ENCODE data around the gene SGMS1. TPM values are rescaled to one million over a fixed set of nuclear protein-coding genes. Genes with fewer than 3 reads are reported as not detected.
"Not testable (repeated sequence)": the region's sequence is repeated elsewhere in the genome, so short reads cannot be mapped to it uniquely, and the experiment has no call there.

Gene SGMS1
- total and polyA plus RNA-seq, 3 donors from 2014 or later = 30.6 to 90.9 (median 63.2) TPM

DNA sequence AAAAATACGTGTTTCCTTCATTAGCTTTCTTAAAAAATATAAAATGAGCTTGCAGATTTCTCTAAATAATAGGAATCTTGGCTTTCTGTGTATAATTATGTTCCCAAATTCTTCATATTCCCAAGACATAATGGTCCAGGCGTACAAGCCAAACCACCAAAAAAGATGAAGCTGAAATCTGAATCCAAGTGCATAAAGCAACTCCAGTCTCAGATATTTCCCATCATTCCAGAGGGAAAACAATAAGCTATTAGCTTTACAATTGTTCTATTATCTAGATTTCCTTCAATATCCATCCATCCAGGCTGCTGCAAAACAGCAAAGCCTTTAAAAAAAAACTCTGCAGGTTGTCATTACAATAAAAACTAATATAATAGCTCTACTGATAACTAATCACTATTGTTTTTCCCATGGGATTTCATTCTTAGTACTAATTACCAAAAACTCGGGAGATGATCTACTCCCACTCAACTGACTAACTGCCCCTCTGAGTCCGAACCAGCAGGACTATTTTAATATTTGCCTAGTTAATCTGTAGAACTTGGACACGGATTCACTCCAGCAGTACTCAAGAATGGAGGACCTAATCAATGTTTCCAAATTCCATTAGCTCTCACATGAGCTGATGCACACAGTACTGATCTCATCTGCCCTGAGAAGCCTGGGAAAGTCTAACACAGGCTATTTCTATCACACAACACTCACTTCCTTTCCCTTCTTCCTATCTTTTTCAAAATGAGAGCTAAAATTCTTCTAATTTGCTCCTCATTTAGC lies 263.5 kb downstream of the SGMS1 start:
- Histone ChIP-seq H3K27me3 (no peaks in the 10 kb centered on the region), H3K4me1 (peaks cover 4% of the 10 kb centered on the region), H3K9me3 (no peaks in the 10 kb centered on the region), H3K36me3 (ENCODE audit: low read depth, missing control alignments) (no peaks in the 10 kb centered on the region), H3K27ac (no peak overlapping the region), H3K4me3 (no peak overlapping the region)
- no peak for TF ChIP-seq POLR2A (IDR thresholded peaks at IDR 0.05)
- TF ChIP-seq, protein P1, sequence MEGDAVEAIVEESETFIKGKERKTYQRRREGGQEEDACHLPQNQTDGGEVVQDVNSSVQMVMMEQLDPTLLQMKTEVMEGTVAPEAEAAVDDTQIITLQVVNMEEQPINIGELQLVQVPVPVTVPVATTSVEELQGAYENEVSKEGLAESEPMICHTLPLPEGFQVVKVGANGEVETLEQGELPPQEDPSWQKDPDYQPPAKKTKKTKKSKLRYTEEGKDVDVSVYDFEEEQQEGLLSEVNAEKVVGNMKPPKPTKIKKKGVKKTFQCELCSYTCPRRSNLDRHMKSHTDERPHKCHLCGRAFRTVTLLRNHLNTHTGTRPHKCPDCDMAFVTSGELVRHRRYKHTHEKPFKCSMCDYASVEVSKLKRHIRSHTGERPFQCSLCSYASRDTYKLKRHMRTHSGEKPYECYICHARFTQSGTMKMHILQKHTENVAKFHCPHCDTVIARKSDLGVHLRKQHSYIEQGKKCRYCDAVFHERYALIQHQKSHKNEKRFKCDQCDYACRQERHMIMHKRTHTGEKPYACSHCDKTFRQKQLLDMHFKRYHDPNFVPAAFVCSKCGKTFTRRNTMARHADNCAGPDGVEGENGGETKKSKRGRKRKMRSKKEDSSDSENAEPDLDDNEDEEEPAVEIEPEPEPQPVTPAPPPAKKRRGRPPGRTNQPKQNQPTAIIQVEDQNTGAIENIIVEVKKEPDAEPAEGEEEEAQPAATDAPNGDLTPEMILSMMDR (IDR thresholded peaks at IDR 0.05) = no peak
- DNase-seq = no peak
- intact Hi-C loops (cut with DNase I; ENCODE audit: low total_unique reads) = no loop called here
- 46 to 51% methylated on average over 5 of the region's 5 CpGs for WGBS, 2 donors

DNA sequence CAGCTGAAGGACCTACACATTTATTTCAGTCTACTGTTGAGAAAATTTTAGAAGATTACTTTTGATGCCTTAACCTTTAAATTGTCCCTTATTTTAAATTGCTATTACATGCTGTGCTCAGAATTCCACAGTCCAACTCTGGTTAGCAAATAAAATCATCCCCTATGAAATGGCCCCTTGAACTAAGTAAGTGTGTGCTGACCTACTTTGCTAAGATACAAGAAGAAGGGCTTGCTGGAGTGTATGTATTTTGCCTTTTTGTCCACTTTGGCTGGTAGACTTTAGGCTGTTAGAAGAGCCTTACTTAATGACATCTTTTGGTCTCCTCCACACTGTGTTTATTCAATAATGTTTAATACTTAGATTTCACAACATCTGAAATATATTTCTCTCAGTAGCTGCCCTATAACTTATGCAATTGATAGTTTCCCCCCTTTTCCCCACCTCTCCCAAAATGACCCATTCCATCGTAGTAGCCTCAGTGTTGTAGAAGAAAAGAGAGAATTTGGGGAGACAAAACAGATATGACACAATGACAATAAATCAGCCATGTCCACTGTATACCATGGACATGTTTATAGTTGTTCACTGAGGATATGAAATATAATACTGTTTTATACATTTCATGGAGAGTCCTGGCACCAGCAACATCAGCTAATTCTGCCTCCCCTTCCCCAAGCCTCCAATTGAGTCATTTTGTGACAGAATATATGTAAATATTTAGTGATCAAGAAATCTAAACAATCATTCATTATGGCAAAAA lies 264.6 kb downstream of the SGMS1 start:
- H3K27ac ChIP-seq = no peak overlapping the region

DNA sequence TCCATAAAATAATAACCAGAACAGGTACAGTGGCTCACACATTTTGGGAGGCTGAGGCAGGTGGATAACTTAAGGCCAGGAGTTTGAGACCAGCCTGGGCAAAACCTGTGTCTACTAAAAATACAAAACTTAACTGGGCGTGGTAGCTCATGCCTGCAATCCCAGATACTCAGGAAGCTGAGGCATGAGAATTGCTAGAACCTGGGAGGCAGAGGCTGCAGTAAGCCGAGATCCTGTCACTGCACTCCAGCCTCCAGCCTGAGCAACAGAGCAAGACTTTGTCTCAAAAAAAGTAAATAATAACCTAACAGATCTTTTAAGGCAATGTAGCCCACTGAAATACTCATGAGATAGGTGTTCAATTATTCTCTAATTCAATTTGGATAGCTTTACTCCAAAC lies 265.3 kb downstream of the SGMS1 start:
- H3K9me3 ChIP-seq = no peaks in the 10 kb centered on the region
- H3K27ac ChIP-seq = no peak overlapping the region
- no peaks in the 10 kb centered on the region for H3K36me3 ChIP-seq (ENCODE audit: low read depth, missing control alignments)
- DNase-seq = no peak
- TF ChIP-seq, protein P1 (IDR thresholded peaks at IDR 0.05) = no peak
- no peak for TF ChIP-seq POLR2A (IDR thresholded peaks at IDR 0.05)
- no peak overlapping the region for H3K4me3 ChIP-seq
- no peaks in the 10 kb centered on the region for H3K27me3 ChIP-seq
- peaks cover 4% of the 10 kb centered on the region for H3K4me1 ChIP-seq
- intact Hi-C loops (cut with DNase I; ENCODE audit: low total_unique reads) = no loop called here
- 78 to 100% methylated on average over 2 of the region's 2 CpGs for WGBS, 2 donors

More for the DNA sequence above, 264.6 kb downstream of the SGMS1 start:
- DNase-seq = no peak
- Histone ChIP-seq H3K27me3 (no peaks in the 10 kb centered on the region), H3K4me1 (peaks cover 4% of the 10 kb centered on the region), H3K4me3 (no peak overlapping the region), H3K36me3 (ENCODE audit: low read depth, missing control alignments) (no peaks in the 10 kb centered on the region), H3K9me3 (no peaks in the 10 kb centered on the region)
- no peak for TF ChIP-seq POLR2A (IDR thresholded peaks at IDR 0.05)
- TF ChIP-seq, protein P1 (IDR thresholded peaks at IDR 0.05) = no peak
- intact Hi-C loops (cut with DNase I; ENCODE audit: low total_unique reads) = no loop called here
- WGBS, 2 donors = 79 to 87% methylated on average over 1 of the region's 1 CpG

DNA sequence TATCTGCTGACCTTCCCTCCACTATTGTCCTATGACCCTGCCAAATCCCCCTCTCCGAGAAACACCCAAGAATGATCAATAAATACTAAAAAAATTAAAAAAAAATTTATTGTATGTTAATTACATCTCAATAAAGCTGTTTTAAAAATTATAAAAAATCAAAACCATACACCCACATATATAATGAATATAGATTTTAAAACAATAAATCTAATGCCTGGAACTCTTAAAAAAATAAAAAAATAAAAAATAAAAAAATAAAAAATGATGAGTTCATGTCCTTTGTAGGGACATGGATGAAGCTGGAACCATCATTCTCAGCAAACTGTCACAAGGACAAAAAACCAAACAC lies 267.3 kb downstream of the SGMS1 start:
- WGBS, 2 donors = 64 to 86% methylated on average over 1 of the region's 1 CpG
- H3K4me3 ChIP-seq; DNase-seq; H3K27ac ChIP-seq; H3K36me3 ChIP-seq (ENCODE audit: low read depth, missing control alignments); intact Hi-C loops (cut with DNase I; ENCODE audit: low total_unique reads); H3K4me1 ChIP-seq; H3K27me3 ChIP-seq; H3K9me3 ChIP-seq: not testable (repeated sequence)

DNA sequence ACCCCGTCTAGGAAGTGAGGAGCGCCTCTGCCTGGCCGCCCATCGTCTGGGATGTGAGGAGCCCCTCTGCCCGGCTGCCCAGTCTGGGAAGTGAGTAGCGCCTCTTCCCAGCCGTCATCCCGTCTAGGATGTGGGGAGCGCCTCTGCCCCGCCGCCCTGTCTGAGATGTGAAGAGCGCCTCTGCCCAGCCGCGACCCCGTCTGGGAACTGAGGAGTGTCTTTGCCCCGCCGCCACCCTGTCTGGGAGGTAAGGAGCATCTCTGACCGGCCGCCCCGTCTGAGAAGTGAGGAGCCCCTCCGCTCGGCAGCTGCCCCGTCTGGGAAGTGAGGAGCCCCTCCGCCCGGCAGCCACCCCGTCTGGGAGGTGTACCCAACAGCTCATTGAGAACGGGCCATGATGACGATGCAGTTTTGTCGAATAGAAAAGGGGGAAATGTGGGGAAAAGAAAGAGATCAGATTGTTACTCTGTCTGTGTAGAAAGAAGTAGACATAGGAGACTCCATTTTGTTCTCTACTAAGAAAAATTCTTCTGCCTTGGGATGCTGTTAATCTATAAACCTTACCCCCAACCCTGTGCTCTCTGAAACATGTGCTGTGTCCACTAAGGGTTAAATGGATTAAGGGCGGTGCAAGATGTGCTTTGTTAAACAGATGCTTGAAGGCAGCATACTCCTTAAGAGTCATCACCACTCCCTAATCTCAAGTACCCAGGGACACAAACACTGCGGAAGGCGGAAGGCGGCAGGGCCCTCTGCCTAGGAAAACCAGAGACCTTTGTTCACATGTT lies 267.9 kb downstream of the SGMS1 start:
- H3K9me3 ChIP-seq; H3K27me3 ChIP-seq; H3K27ac ChIP-seq; H3K4me3 ChIP-seq; H3K4me1 ChIP-seq; H3K36me3 ChIP-seq (ENCODE audit: low read depth, missing control alignments); DNase-seq; intact Hi-C loops (cut with DNase I; ENCODE audit: low total_unique reads): not testable (repeated sequence)
- WGBS, 2 donors = 71 to 75% methylated on average over 17 to 33 of the region's 33 CpGs

Measured in testis (tissue), 3 donors.